Dermis blood vessel endothelial cell (primary cell): ENCODE measurements around the gene MAFF. TPM values are rescaled to one million over a fixed set of nuclear protein-coding genes. Genes with fewer than 3 reads are reported as not detected.
"Not testable (repeated sequence)": the region's sequence is repeated elsewhere in the genome, so short reads cannot be mapped to it uniquely, and the experiment has no call there.

ENCODE experiments used
- DNase-seq: peaks from one replicate; pipeline ENCODE4 v3.0.0; 2010
- total RNA-seq: library from RNA; depleted of rRNA; stranded (reverse); fragments of >200 nt; gene quantifications from 2 replicates; pipeline ENCODE4 v1.2.3, GENCODE V29; 2014

MAFF gene
- total RNA-seq, 1 donor from 2014 or later, result 164 TPM

- DNase-seq, result peak; percentile 43
These were observed 26.6 kb downstream of the MAFF start for GRCh38 chr22:38228326-38228872.

- DNase-seq, result peak; percentile 88
These were observed 27.3 kb downstream of the MAFF start for GRCh38 chr22:38228873-38229740.

- peak; percentile 90 for DNase-seq
These were observed 28.5 kb downstream of the MAFF start for GRCh38 chr22:38230108-38230825.

DNA sequence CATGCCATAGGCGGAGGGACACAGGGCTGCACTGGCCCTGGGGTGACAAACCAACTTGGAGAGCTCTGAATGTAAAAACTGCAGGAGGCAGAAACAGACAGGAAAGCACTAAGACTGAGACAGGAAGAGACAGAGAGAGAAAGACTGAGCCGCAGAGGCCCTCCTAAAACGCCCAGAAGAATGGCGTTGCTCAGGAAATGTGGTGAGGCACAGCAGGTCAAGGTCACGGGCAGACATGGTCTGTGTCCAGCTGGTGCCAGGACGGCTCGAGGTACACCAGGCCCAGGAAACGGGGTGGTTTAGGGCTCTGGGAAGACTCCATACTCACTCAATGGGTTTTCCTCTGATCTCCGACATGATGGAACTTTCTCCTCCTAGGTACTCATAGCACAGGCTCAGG, 29.1 kb downstream of the MAFF start:
- peak; percentile 41 for DNase-seq

GRCh38 chr22:38232196-38232595, 30.4 kb downstream of the MAFF start:
- DNase-seq, result no peak

GRCh38 chr22:38233427-38233826, 31.6 kb downstream of the MAFF start:
- peak; percentile 79 for DNase-seq

- DNase-seq, result not testable (repeated sequence)
These were observed 32.1 kb downstream of the MAFF start for GRCh38 chr22:38233856-38234255.

DNA sequence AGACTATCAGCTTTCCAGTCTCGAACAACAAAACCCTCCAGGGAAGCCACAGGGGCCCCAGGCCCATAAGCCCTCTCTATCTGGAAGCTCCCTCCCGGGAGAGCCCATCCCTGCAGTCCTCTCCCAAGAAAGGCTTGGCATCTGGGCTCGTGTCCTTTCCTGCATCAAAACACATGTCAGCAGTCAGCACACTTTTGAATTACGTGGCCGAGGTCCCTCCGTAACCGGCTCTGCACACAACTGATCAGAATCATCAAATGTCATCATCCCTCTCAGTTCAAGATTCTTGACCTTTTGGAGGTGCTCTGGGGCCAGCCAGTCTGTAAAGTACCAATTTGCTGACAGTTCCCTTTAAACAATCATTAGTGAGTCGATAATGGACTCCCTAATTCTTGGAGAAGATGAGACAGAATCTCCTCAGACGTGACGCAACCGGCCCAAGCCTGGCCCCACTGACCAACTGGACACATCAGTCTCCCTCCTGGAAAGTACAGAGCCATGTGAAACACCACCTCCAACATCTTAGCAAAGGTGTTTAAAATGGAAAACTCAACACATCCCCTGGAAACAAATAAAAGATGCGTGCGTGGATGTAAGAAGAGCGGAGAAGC, 33.6 kb downstream of the MAFF start:
- no peak for DNase-seq

DNA sequence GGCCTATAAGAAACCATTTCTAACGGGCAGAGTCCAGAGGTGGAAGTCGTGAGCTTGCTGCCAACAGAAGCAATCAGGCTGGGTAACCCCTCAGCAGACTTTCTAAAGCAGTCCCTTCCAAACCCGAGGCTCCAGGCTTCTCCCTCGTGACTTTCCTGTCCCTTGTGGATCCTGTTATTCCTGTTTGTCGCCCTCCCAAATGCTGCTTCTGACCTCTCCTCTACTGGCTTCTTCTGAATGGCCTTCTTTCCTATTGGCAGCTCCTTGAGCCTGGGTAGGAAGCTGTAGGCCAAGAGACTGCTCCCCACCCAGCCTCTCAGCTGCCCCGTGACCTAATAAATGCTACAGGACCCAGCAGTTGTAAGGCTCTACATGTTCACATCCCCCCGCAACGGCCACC, 35.0 kb downstream of the MAFF start:
- DNase-seq, result no peak

- DNase-seq, result no peak
These were observed 36.8 kb downstream of the MAFF start for GRCh38 chr22:38238519-38239071.

DNA sequence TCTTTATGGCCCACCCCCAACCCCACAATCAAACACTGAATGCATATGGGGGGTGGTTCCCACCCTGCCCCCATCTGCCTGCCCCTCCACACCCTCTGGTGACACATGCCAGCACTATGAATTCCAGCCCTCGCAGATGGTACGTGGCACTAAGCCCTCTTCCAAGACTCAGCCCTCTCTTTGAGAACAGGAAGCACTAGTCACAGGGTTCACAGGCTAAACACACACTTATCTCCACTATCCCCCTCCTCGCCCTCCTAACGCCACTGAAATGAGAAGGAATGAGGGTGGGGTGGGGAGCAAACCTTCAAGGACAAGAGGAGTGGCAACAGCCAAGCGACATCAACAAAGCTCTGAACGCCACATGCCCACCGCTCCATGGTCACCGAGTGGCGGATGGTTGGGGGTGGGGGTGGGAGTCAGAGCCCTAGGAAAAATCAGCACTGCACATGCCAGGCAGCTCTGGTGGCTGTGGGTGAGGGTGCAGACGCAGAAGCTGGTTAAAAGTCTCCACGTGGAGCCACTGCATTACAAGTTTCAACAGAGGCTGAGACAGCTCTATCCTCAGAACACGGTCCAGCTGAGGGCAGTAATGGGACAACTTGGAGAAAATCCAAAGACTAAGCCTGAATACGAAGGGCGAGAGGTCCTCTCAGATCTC, 37.4 kb downstream of the MAFF start:
- DNase-seq, result peak; percentile 85

DNA sequence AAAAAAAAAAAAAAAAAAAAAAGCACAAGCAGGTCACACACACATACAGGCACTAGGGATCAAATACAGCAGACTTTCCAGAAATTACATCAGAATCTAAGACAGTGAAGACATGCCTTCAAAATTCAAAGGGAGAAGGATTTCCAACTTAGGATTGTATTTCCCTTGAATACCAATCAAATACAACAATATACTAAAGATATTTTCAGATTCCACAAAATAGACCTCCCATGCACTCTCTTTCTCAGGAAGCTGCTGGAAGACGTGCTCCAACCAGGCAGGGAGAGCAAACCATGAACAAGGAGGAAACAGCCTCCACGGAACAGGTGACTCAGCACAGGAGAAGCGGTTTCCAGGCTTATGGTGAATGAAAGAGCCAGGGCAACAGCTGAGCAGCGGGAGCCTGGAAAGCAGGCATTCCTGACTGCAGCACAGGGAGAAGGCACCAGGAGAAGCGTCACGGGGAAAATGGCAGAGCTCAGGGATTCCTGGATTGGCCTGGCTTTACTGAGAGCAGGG, 39.0 kb downstream of the MAFF start:
- DNase-seq, result peak; percentile 95

DNA sequence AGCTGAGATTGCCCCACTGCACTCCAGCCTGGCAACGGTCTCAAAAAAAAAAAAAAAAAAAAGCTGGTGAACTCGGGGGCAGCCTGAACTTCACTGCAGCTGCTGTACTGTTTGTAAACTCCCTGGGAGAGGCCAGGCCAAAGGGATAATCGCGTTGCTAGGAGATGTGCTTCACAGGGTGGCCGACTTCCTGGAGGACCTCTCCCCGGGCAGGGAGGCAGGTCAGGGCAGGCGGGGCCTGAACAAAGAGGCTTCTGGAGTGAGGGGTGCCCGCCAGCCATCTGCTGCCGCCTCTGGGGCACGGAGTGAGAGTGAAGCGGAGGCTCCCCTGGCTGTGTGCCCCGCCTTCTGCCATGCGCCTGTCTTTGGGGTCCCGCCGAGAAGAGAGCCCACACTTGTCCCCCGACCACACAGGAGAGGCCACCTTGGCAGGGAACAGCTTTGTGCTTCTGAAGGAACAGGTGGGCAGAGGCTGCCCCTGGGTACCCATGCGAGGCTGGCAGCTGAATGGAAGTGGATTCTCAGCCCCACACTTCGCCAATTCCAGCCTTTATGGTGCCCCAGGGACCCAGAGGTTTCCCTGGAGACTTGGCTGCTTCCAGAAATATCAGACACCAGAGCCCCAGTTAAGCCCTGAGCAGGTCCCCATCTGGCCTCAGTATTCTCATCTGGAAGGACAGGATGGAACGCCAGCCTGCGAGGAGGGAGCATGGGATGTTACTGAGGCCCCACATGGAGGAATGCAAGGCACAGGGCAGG, 41.4 kb downstream of the MAFF start:
- no peak for DNase-seq

DNA sequence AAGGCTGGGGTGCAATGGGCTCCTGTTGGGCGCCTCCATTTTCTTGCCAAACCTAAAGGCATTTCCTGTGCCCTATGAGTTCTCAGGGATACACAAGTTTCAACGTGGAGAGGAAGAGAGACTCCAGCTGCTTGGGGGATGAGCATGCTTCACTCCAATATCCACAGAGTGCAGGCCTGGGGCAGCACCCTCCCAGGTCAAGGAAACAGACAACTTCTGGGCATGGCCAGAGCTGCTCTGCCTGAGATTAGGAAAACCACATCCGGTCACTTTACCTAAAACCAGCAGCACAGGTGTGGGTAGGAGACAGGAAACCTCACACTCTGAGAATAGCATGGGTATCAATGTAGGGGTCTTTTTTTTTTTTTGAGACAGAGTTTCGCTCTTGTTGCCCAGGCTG, 42.3 kb downstream of the MAFF start:
- DNase-seq, result no peak

GRCh38 chr22:38246046-38246658, 44.4 kb downstream of the MAFF start:
- no peak for DNase-seq

DNA sequence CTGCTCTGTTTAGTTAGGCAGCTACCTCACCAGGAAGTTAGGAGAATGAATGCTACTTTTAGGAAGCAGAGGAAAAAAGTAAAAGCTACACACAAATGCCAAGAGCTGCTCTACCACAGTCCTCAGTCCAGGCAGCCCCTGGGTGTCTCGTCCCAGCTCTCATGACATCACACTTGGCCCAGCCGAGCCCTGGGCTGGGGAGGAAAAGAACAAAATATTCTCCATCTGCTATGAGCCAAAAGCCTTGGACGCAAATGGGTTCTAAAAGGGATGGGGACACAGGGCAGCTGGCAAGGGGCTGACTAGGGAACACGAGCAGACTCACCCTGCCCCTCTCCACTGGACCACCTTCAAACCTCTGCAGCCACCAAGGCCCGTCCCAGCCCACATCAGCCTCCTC, 44.9 kb downstream of the MAFF start:
- DNase-seq, result no peak

DNA sequence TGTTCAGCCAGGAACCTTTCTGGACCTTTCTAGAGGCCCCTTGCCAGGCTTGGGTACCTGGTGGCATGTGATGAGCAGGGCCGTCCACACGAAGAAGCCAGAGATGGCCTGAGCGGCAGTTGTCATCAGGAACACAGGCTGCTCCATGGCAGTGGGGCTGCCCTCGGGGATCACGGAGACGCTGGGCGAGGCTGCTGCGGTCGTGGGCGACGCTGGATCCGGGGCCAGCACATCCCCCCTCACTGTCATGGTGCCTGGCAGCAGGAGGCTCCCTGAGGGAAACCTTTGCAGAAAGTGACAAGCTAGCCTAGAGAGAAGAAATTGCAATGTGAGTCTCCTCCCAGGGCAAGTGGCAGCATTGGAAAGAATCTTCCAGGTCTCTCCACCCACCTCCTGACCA, 45.9 kb downstream of the MAFF start:
- DNase-seq, result no peak

DNA sequence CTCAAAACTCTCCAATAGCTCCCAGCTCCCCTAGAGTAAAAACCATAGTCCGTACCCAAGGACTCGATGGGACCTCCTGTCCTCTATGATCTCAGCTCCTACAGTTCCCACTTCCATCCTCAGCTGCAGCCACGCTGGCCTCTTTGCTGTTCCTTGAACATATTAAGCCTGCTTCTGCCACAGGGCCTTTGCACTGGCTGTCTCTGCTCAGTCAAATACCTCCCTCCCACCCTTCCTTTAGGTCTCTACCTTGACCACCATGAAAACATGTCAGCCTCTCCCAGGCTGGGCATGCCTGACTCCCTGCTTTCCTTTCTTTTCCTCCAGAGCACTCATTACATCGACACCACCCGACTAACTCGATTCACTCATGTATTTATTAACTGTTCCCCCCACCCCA, 46.5 kb downstream of the MAFF start:
- no peak for DNase-seq

DNA sequence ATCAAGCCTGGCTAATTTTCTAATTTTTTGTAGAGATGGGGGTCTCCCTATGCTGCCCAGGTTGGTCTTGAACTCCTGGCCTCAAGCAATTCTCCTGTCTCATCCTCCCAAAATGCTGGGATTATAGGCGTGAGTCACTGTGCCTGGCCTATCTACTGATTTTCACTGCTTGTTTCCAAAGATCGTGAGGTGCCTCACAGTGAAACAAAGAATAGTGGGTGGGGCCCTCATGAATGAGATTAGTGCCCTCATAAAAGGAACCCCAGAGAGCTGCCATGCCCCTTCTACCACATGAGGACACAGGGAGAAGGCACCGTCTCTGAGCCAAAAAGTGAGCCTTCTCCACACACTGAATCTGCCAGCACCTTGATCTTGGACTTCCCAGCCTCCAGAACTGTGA, 47.5 kb downstream of the MAFF start:
- no peak for DNase-seq

DNA sequence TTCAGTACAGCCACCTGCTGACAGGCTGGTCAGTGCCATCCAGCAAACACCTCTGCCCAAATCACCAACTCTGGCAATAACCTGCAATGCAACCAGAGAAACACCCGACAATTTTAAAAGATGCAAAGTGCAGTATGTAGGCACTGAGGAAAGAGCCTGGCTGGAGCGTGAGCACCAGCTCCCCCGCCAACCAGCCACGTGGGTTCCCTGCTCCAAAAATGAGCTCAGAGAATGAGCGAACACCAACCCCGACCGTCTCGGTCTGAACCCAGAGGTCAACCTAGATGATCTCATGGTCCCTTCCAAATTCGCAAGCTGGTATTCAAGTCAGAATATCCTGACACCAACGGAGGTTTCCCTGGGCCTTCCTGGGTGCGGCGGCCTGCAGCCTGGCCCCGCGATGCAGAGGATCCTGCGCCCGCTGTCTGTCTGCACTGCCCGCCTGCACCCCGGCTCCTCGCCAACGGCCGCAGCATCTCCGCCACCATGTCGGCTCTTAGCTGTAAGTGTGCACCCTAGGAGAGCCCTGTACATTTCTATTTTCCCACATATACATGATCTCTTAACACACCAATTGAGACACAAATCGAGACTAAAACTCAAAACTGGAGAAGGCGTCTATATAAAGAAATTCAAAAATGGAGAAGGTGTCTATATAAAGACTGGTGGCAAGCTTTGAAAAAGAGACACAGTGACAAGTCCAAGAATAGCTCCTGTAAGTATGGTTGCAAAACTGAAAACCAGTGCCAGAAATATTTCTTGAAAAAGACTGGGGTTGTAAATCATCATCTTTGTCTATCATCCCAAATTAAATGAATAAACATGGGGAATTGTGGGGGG, 48.2 kb downstream of the MAFF start:
- DNase-seq, result no peak
